ENCODE measurements around the gene EPS8L2.

GRCh38 chr11:763549-764321, 57.7 kb downstream of the EPS8L2 start:
- TF ChIP-seq POLR2A (IDR thresholded peaks at IDR 0.05): no peak
- TF ChIP-seq CTCF (IDR thresholded peaks at IDR 0.05): no peak
- no peak for TF ChIP-seq EP300 (IDR thresholded peaks at IDR 0.05)
